Right kidney (tissue), 1 donor: ENCODE measurements around the gene DSC2.
"Not testable (repeated sequence)": the region's sequence is repeated elsewhere in the genome, so short reads cannot be mapped to it uniquely, and the experiment has no call there.

Source experiments
- DNase-seq: peaks from one replicate; pipeline ENCODE4 v3.0.0-alpha.2; 2016

The DSC2 gene

DNA sequence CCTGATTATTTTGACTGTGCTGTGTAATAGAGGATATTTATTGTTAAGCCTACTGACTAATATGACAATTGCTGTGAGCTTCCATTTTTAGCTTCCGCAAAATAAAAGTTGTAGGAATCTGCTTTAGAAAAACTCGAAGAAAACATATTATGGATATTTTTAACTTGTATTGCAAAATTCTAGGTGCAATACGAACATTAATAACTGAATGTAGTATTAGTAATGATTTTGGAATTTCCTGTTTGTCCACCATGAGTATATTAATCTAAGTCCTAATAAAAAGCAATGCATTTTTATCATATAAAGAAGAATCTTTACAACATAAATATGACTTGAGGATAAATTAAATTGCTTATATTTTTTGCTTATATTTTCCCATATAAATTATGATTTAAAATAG lies 57.3 kb downstream of the DSC2 start:
- no peak for DNase-seq

DNA sequence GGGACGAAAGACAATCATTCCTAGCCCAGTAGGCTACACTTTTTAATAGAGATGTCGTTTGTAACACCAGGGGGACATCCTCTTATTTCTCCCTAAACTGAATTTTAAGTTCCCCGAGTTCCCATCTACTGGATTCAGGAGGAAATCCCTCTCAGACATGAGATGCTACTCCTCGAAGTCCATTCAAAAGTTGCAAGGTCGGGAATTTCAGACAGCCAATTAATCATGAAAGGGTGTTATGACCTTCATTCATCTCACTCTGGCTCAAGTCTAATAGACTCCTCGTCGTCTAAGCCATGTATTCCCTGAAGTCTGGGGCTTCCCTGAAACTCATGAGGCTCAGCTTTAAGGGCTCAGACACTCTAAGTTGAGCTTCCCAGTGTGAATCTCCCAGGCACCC lies 58.5 kb downstream of the DSC2 start:
- DNase-seq = no peak

DNA sequence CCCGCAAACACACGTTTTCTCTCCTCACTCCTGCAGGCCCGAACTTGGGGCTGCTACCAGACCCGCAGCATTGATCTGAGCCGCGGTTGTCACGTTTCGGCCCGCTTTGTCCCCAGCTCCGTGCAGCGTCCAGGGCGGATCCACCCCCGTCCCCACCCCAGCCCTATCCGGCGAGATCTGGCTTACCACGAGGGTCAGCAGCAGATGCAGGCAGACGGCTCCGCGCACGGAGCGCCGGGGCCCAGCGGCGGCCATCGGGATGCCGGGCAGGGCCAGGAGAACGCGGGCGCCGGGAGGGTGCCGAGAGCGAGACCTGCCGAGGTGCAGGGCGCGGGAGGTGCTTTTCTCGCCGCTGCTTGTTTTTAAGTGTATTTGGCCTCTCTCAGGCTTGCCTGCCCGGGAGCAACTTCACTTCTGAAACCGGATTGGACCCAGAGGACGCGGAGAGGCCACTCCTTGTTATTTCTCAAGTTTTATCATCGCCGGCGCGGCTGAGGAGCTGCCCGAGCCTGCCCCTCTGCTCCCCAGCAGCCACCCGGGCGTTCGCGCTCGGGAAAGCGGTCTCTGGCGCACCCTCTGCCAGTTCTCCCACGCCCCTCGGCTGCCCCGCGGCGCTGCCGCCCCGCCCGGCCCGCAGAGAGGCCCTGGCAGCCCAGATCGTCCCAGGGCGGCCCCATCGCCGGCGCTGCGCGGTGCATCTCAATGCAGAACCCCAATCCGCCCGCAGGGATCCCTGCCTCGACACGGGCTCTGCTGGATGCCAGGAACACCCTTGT lies 59.6 kb downstream of the DSC2 start, which contains the start of gene DSC3:
Gene DSC3, minus strand, starts transcription at position 337 of the 776 bp plus-strand sequence. Its CDS starts 82 bp downstream, at position 255.
- peak; percentile 83 for DNase-seq

DNA sequence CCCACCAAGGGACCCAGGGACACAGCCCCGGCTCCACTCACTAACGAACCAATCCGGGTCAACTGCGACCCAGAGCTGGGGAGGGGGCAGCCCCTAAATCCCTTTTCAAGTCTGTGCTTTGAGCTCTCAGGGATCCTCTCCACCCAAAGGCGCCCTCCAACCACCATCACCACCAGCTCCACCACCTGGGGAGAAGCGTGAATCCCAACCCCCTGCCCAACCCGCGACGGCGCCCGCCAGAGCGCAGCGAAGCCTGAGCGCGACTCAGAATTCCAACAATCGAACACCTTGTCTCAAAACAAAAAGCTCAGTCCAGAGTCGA lies 60.2 kb downstream of the DSC2 start:
- no peak for DNase-seq

DNA sequence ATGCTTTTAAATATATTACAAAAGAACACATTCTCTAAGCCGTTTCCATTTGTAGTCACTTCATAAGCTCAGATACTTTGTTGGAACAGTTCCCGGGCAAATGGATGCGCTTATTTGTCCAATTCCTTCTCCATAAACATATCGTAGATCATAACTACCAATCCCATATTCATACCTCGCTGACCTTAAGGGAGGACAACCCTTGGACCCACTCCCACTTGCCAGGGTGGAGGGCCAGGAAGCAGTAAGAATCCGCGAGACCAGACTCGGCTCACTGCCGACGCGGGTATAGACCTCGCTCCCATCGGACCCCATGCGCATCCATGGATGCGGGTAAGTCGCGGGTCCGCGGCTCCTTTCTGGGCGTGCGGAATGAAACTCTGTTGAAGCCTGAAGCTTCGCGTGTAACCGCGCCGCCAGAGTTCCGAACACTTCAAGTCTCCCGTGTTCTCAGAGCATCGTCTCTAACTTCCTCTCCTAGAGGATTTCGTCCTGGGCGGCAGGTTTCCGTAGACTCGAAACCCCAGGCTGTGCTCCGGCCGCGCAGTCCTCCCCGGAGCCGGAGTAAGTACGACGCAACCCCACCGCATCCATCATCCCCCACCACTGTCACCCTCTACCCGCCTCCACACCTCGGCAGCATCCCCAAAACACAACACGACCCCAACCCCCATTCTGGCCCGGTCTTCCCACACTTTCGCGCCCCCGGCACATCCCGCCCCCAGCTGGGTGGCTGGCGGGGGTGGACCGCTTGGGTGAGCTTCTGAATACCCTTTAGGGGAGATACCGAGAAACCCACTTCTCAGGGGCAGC lies 60.7 kb downstream of the DSC2 start:
- DNase-seq = peak; percentile 82

DNA sequence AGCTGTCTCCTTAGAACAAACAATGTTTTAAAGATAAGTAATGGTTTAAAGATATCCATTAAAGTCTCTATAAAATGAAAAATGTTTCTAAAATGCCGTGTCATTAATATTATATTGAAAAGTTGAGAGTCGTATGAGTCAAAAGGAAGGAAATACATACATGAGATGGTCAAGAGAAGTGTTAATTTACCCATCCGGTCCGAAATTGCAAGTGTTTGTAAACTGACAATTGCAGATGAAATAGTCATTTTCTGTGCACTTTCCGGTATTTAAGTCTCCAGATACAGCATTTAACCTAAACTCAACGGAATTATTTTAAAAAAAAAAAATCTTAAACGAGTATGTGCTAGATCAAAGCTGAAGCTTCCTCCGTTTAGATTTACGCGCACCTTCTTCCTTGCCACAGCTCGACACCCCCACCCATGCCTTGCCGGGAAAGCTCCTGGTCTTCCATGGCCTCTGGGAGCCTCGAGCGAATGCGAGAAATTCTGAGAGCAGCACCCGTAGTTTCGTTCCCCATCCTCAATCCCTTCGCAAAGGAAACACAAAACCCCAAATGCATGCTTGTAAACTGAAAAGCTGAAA lies 61.4 kb downstream of the DSC2 start:
- no peak for DNase-seq

DNA sequence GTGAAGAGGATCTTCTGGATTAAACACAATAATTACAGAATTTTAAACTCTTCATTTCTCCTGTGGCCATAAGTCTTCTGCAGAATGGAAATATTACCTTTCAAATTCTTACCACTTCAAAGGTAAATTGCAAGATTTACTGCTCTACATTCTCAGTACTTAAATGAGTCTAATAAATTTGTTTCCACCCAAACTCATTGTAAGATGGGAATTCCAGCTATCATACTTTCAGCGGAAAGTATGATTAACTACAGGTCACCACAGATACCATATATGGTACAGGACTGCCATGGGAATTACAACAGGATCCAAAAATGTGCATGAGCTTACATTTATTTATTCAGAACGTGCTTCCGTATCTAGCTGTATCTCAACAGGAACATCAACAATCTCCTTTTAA lies 62.8 kb downstream of the DSC2 start:
- no peak for DNase-seq

DNA sequence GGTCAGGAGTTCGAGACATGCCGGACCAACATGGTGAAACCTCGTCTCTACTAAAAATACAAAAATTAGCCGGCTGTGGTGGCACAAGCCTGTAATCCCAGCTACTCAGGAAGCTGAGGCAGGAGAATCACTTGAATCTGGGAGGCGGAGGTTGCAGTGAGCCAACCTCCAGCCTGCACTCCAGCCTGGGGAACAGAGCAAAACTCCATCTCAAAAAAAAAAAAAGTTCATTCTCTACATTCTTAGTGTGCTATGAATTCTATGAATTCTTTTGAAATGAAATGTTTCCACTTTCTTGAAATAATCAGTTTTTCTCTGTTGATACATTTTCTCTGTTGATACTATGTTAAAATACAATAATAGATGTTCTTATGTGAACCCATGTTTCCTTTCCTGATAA lies 64.5 kb downstream of the DSC2 start:
- DNase-seq = not testable (repeated sequence)

DNA sequence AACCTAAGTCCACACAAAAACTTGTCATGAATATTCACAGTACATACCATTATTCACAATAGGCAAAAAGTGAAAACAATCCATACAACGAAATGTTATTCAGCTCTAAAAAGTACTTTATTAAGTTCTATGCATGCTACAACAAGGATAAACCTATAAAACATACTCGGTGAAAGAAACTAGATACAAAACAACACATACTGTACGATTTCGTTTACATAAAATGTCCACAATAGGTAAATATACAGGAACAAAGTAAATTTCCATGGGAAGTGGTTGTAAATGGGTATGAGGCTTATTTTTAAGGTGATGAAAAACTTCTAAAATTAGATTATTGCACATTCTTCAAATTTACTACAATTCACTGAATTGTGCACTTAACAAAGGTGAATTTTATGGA lies 67.7 kb downstream of the DSC2 start:
- DNase-seq = no peak

DNA sequence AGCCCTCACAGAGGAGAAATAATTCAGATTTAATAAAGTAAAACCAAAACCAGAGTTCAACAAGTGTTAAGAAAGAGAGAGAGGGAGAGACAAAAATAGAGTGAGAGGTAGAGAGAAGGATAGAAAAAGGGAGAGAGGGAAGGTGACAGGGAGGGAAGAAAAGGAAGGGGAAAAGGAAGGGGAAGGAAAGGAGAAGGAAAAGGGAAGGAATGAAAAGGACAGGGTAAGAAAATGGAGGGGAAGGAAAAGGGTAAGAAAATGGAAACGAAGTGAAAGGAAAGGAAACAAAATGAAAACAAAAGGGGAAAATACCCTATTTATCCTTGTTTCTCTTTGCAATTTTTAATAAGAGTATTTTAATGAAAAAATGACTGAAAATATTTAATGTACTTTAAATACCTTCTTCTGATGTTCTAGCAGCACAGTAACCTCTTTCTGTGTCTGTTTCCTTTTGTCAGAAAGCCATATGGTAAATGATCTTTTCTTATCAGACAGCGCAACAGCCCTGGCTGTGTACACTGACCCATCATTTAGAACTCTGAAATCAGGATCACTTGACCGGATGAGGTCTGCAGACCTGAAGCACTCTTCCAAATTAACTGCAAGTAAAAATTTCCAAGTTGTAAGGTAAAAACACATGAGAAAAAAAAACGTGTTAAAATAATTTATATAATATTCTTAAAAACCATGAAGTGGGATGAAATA lies 71.5 kb downstream of the DSC2 start:
- no peak for DNase-seq

DNA sequence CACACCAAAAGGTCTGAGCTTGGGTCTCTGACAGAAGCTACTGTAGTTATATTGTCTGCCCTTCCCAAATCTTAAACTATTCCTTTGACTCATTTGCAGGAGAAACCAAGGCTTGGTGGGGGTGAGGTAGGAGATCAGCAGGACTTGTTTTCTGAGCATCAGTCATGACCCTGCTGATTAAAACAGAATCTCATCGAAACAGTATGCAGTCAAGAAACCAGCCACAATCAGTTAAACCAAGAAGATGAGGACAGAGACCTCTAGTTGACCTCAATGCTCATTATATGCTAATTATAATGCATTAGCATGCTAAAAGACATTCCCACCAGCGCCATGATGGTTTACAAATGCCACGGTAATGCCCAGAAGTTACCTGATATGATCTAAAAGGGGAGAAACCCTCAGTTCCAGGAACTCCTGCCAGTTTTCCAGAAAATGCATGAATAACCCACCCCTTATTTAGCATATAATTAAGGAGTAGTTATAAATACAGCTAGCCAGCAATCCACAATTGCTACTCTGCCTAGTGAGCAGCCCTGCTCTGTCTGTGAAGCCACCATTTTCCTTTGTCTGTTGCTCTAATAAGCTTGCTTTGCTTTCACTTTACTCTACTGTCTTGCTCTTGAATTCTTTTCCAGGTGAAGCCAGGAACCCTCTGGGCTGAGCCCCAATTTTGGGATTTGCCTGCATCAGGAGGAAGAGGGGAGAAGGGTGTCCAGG lies 86.3 kb downstream of the DSC2 start:
- DNase-seq = no peak

DNA sequence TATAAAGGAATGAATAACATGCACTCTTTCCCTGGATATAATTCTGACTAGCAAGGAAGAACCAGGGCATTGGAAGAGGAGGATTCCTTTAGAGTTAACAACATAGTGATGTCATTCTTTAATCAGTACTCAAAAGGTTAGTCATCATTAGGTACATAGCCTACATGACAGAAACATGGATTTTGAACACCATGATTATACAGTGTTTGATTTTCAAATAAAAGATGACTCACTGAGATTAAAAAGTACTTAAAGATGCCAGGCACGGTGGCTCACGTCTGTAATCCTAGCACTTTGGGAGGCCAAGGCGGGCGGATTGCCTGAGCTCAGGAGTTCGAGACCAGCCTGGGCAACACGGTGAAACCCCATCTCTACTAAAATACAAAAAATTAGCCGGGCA lies 90.8 kb downstream of the DSC2 start:
- DNase-seq = not testable (repeated sequence)

DNA sequence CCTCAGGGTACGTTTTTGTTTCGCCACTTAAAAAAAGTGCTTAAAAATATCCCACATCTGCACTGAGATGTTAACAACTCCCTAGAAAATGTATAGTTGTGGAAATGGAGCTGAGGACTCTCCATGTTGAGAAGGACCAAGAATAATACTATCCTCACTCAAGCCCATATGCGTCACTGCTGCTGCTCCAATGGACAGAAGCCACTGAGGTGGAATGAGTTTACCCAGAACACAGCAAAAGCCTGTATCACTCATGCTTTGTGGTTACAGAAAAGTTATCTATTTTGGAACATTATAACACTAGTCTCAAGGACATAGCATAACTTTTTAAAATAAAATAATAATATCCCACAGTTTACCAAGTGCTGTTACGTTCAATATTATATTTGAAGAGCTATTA lies 91.6 kb downstream of the DSC2 start:
- DNase-seq = no peak
